IMR-90 (cell line): ENCODE data around the gene ADAMTSL1. TPM values are rescaled to one million over a fixed set of nuclear protein-coding genes. Genes with fewer than 3 reads are reported as not detected.

ENCODE experiments used
- ATAC-seq: fragments of 200-7000 bp; cut with Tn5 transposase; 2 replicates; pipeline ENCODE4 v1.9.1; 2020; ENCODE audit warnings: low read depth, mild to moderate bottlenecking, moderate library complexity
- BruUV-seq: library from RNA; stranded (reverse); fragments of 400-500 nt; replicated peaks from 2 replicates; lab custom pipeline; 2021; lab: Mats Ljungman, UMichigan
- CTCF ChIA-PET: fragments of 300-600 bp; formaldehyde crosslinking; extraction: SDS; loops from one replicate; lab custom pipeline; 2021; ENCODE audit warnings: antibody characterized with exemption; lab: Yijun Ruan, JAX
- POLR2A ChIA-PET: fragments of 300-600 bp; sonication (Branson Sonifier 250); formaldehyde crosslinking; loops from one replicate; lab custom pipeline; 2022; ENCODE audit warnings: antibody characterized with exemption; ENCODE audit not compliant: unreplicated experiment; lab: Charles Lee
- DNase-seq: peaks from one replicate; pipeline ENCODE4 v3.0.0; 2013
- H2AFZ ChIP-seq: replicated peaks from 2 replicates; pipeline ENCODE3; 2013; ENCODE audit warnings: low read length, mild to moderate bottlenecking; ENCODE audit not compliant: poor library complexity
- H2AK5ac ChIP-seq: 2 replicates; pipeline ENCODE4 v1.6.1; 2013; ENCODE audit warnings: low read depth, low read length, inconsistent platforms
- H2AK9ac ChIP-seq: replicated peaks from 2 replicates; pipeline ENCODE3; 2013; ENCODE audit warnings: mild to moderate bottlenecking, low read depth, low read length, moderate library complexity; ENCODE audit not compliant: poor library complexity
- H2BK120ac ChIP-seq: 2 replicates; pipeline ENCODE4 v1.6.1; 2013; ENCODE audit warnings: low read depth, low read length, inconsistent platforms
- H2BK15ac ChIP-seq: 3 replicates; pipeline ENCODE4 v1.6.1; 2013; ENCODE audit warnings: low read depth, low read length, inconsistent platforms
- H2BK20ac ChIP-seq: 2 replicates; pipeline ENCODE4 v1.6.1; 2013; ENCODE audit warnings: low read depth, mild to moderate bottlenecking, inconsistent platforms, low read length, moderate library complexity
- H2BK5ac ChIP-seq: 2 replicates; pipeline ENCODE4 v1.6.1; 2013; ENCODE audit warnings: mild to moderate bottlenecking, low read depth, low read length, inconsistent platforms; ENCODE audit not compliant: poor library complexity, severe bottlenecking
- H3K14ac ChIP-seq: replicated peaks from 2 replicates; pipeline ENCODE4 v1.6.1; 2013; ENCODE audit warnings: low read depth, low read length, inconsistent platforms
- H3K18ac ChIP-seq: 2 replicates; pipeline ENCODE4 v1.6.1; 2013; ENCODE audit warnings: low read depth, low read length, control low read depth
- H3K23ac ChIP-seq: 2 replicates; pipeline ENCODE4 v1.6.1; 2013; ENCODE audit warnings: low read depth, low read length, inconsistent platforms
- H3K27ac ChIP-seq: 2 replicates; pipeline ENCODE4 v1.5.1; 2013; ENCODE audit warnings: mild to moderate bottlenecking, control low read depth, low read length; ENCODE audit not compliant: insufficient read depth
- H3K27me3 ChIP-seq: 2 replicates; pipeline ENCODE4 v1.6.1; 2013; ENCODE audit warnings: low read length; ENCODE audit not compliant: control insufficient read depth, insufficient read depth
- H3K36me3 ChIP-seq: 2 replicates; pipeline ENCODE4 v1.6.1; 2013; ENCODE audit warnings: low read length, mixed read lengths; ENCODE audit not compliant: control insufficient read depth, insufficient read depth
- H3K4ac ChIP-seq: 2 replicates; pipeline ENCODE4 v1.6.1; 2013; ENCODE audit warnings: low read depth, low read length, inconsistent platforms
- H3K4me1 ChIP-seq: 2 replicates; pipeline ENCODE4 v1.6.1; 2013; ENCODE audit warnings: low read length, mixed read lengths; ENCODE audit not compliant: control insufficient read depth, insufficient read depth
- H3K4me2 ChIP-seq: 2 replicates; pipeline ENCODE4 v1.6.1; 2013; ENCODE audit warnings: low read depth, mild to moderate bottlenecking, control low read depth, low read length, moderate library complexity
- H3K4me3 ChIP-seq: 2 replicates; pipeline ENCODE4 v1.5.1; 2013; ENCODE audit warnings: low read depth, mild to moderate bottlenecking, control low read depth, low read length, moderate library complexity; ENCODE audit not compliant: insufficient read depth
- H3K56ac ChIP-seq: 2 replicates; pipeline ENCODE4 v1.6.1; 2013; ENCODE audit warnings: low read length, inconsistent platforms; ENCODE audit not compliant: insufficient read depth; ENCODE audit errors: extremely low read depth
- H3K79me1 ChIP-seq, 2 experiments: 2 replicates each; pipeline ENCODE4 v1.6.1; 2013; ENCODE audit warnings: low read length in 2 of 2, inconsistent platforms in 1 of 2, low read depth in 1 of 2
- H3K9ac ChIP-seq: 2 replicates; pipeline ENCODE4 v1.6.1; 2013; ENCODE audit warnings: low read depth, low read length, control low read depth
- H3K9me1 ChIP-seq: 2 replicates; pipeline ENCODE4 v1.6.1; 2013; ENCODE audit warnings: low read length, inconsistent platforms; ENCODE audit not compliant: insufficient read depth
- H3K9me3 ChIP-seq: 2 replicates; pipeline ENCODE4 v1.6.1; 2013; ENCODE audit warnings: low read length; ENCODE audit not compliant: control insufficient read depth, insufficient read depth
- H4K20me1 ChIP-seq: 2 replicates; pipeline ENCODE4 v1.6.1; 2013; ENCODE audit warnings: low read length, inconsistent platforms; ENCODE audit not compliant: insufficient read depth
- H4K5ac ChIP-seq: 2 replicates; pipeline ENCODE4 v1.6.1; 2013; ENCODE audit warnings: mild to moderate bottlenecking, low read depth, low read length, control low read depth
- H4K8ac ChIP-seq, 2 experiments: 2 replicates each; pipeline ENCODE4 v1.6.1; 2013; ENCODE audit warnings: low read depth in 2 of 2, low read length in 2 of 2, control low read depth in 1 of 2, inconsistent platforms in 1 of 2
- H4K91ac ChIP-seq: 2 replicates; pipeline ENCODE4 v1.6.1; 2013; ENCODE audit warnings: low read depth, low read length, inconsistent platforms; ENCODE audit not compliant: insufficient read depth
- BHLHE40 ChIP-seq: fragments of 150-350 bp; IDR thresholded peaks from 2 replicates; pipeline ENCODE4 v1.6.1; 2016; ENCODE audit warnings: mild to moderate bottlenecking, low read depth, low read length
- CEBPB ChIP-seq: IDR thresholded peaks from 2 replicates; pipeline ENCODE4 v1.6.1; 2012; ENCODE audit warnings: low read depth, low read length, improper control_type of control experiment
- FOS ChIP-seq: fragments of 150-350 bp; IDR thresholded peaks from 2 replicates; pipeline ENCODE4 v1.6.1; 2016; ENCODE audit warnings: low read depth, low read length
- MAFK ChIP-seq: IDR thresholded peaks from 2 replicates; pipeline ENCODE4 v1.6.1; 2012; ENCODE audit warnings: low read depth, low read length, improper control_type of control experiment
- MAZ ChIP-seq: IDR thresholded peaks from 2 replicates; pipeline ENCODE4 v1.6.1; 2012; ENCODE audit warnings: low read depth, mild to moderate bottlenecking, low read length, improper control_type of control experiment, moderate library complexity, borderline replicate concordance
- MXI1 ChIP-seq: IDR thresholded peaks from 2 replicates; pipeline ENCODE4 v1.6.1; 2012; ENCODE audit warnings: low read depth, mild to moderate bottlenecking, low read length, moderate library complexity, borderline replicate concordance
- NFE2L2 ChIP-seq: fragments of 150-350 bp; IDR thresholded peaks from 2 replicates; pipeline ENCODE4 v1.6.1; 2016; ENCODE audit warnings: low read depth, mild to moderate bottlenecking, low read length
- RAD21 ChIP-seq: IDR thresholded peaks from 2 replicates; pipeline ENCODE4 v1.6.1; 2012; ENCODE audit warnings: low read length, improper control_type of control experiment
- RCOR1 ChIP-seq: IDR thresholded peaks from 2 replicates; pipeline ENCODE4 v1.6.1; 2012; ENCODE audit warnings: mild to moderate bottlenecking, low read length, improper control_type of control experiment; ENCODE audit not compliant: insufficient replicate concordance
- RFX5 ChIP-seq: IDR thresholded peaks from 2 replicates; pipeline ENCODE4 v1.8.0; 2012; ENCODE audit warnings: low read depth, mild to moderate bottlenecking, low read length, moderate library complexity
- SMC3 ChIP-seq: fragments of 150-350 bp; IDR thresholded peaks from 2 replicates; pipeline ENCODE4 v1.6.1; 2016; ENCODE audit warnings: low read depth, mild to moderate bottlenecking, antibody characterized with exemption, low read length, moderate library complexity
- WGBS, 2 experiments: methylation state at CpG; one replicate each; pipeline versions ENCODE4 v1.1.5 to v1.1.7; 2013; ENCODE audit warnings: missing lambda C conversion rate in 2 of 2; ENCODE audit not compliant: insufficient read length in 1 of 2; ENCODE audit errors: extremely low coverage in 2 of 2; 5-methylcytosine and 5-hydroxymethylcytosine counted together
- dilution Hi-C: fragments of 300-500 bp; cut with HindIII; formaldehyde crosslinking; loops from one replicate; pipeline ENCODE4 v1.14.3; 2018; ENCODE audit warnings: low sequenced_read_pairs; ENCODE audit not compliant: unreplicated experiment
- in situ Hi-C: fragments of 300-500 bp; cut with MboI; formaldehyde crosslinking; loops from 3 replicates; pipeline ENCODE4 v1.14.3; 2019; ENCODE audit warnings: low sequenced_read_pairs, inconsistent platforms, mixed read lengths
- intact Hi-C: fragments of 100-400 bp; cut with micrococcal nuclease; formaldehyde crosslinking; loops from 2 replicates; pipeline ENCODE4 v1.10.0; 2022
- polyA plus RNA-seq, 3 experiments: library from polyadenylated mRNA; depleted of rRNA; stranded (reverse); fragments of >200 nt; gene quantifications; 2 replicates each; pipeline ENCODE4 v1.2.3, GENCODE V29; 2012; ENCODE audit warnings: low replicate concordance in 1 of 3
- total RNA-seq: library from RNA; depleted of rRNA; stranded (reverse); fragments of >200 nt; gene quantifications from 2 replicates; pipeline ENCODE4 v1.2.3, GENCODE V29; 2012
- TF ChIP-seq, protein P1 (sequence below): fragments of 150-350 bp; IDR thresholded peaks from 2 replicates; pipeline ENCODE4 v1.6.1; 2017; ENCODE audit warnings: mild to moderate bottlenecking, antibody characterized with exemption, low read length, low read depth
- TF ChIP-seq, protein P2 (sequence below): conservative IDR thresholded peaks from 2 replicates; pipeline ENCODE4 v1.5.1; 2012; ENCODE audit warnings: mild to moderate bottlenecking, low read depth, low read length, improper control_type of control experiment
- TF ChIP-seq, protein P3 (sequence below): fragments of 150-350 bp; IDR thresholded peaks from 2 replicates; pipeline ENCODE4 v1.6.1; 2016; ENCODE audit warnings: low read depth, mild to moderate bottlenecking, low read length, moderate library complexity, borderline replicate concordance

The ADAMTSL1 gene
- total and polyA plus RNA-seq, 2 of the 4 experiments (the other 2 are of a cell fraction), result 38.2 to 62.2 TPM

DNA sequence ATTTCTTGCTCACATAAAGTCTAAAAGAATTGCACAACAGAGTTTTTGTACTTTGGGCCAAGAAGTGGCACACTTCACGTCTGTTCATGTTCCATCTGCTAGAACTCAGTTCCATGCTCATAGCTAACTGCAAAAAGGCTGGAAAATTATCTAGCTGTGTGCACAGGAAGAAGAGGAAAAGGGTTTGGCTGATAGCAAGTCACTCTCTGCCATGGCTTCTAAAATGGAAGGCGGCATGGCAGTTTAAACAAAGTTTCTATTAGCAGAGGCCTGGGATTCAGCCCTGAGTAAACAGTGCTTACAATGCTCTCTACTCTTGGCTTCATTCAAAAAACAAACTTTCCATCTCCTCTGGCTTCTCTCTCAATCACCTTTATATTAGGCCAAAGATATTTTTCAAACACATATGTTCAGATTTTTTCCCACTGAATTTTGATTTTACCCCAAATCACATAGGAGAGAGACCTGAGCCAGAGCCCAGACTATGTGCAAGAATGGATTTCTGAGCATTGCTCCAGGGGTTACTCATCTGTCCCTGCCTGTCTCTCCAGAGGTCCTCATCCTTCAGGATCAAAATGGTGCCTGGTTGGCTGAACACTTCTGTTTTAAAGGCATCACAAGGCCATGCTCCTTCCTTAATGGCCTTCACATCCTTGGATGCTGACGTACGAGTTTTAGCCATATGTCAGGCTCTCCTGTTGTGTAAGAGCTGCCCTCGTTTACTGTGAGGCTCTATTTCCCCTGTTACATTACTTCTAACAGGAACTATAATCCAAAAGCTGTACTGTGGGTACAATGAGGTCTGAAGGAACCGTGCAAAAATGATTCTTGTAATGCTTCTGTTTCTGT is 332.5 kb downstream of the ADAMTSL1 start:
- H3K4me2 ChIP-seq, result no peak overlapping the region
- POLR2A ChIA-PET, result no interaction called here
- DNase-seq, result no peak

More for the DNA sequence above, 332.5 kb downstream of the ADAMTSL1 start:
- no peak overlapping the region for H2BK15ac ChIP-seq
- no peak overlapping the region for H2AFZ ChIP-seq
- H3K27ac ChIP-seq, result no peak overlapping the region
- H3K18ac ChIP-seq, result no peak overlapping the region
- no peak overlapping the region for H3K4me3 ChIP-seq
- no peak overlapping the region for H3K4ac ChIP-seq
- H3K9ac ChIP-seq, result no peak overlapping the region
- 68% methylated on average over 2 of the region's 6 CpGs; no CpG with 5 or more reads in 1 of the 2 experiments for WGBS, 2 experiments
- no peak overlapping the region for H2BK20ac ChIP-seq
- BruUV-seq, result no TSS peak
- dilution Hi-C loops (no loop called here), in situ Hi-C loops (no loop called here), intact Hi-C loops (no loop called here)
- no peak overlapping the region for H2AK9ac ChIP-seq
- no peaks in the 10 kb centered on the region for H3K27me3 ChIP-seq
- ATAC-seq, result no peak
- H4K5ac ChIP-seq, result no peak overlapping the region
- CTCF ChIA-PET, result no interaction called here
- H3K4me1 ChIP-seq, result no peaks in the 10 kb centered on the region
- no peaks in the 10 kb centered on the region for H3K9me3 ChIP-seq
- H4K91ac ChIP-seq, result no peak overlapping the region
- no peak overlapping the region for H2BK5ac ChIP-seq
- TF ChIP-seq RFX5, result no peak
- TF ChIP-seq, protein P1, sequence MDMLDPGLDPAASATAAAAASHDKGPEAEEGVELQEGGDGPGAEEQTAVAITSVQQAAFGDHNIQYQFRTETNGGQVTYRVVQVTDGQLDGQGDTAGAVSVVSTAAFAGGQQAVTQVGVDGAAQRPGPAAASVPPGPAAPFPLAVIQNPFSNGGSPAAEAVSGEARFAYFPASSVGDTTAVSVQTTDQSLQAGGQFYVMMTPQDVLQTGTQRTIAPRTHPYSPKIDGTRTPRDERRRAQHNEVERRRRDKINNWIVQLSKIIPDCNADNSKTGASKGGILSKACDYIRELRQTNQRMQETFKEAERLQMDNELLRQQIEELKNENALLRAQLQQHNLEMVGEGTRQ, result no peak
- TF ChIP-seq, protein P2, sequence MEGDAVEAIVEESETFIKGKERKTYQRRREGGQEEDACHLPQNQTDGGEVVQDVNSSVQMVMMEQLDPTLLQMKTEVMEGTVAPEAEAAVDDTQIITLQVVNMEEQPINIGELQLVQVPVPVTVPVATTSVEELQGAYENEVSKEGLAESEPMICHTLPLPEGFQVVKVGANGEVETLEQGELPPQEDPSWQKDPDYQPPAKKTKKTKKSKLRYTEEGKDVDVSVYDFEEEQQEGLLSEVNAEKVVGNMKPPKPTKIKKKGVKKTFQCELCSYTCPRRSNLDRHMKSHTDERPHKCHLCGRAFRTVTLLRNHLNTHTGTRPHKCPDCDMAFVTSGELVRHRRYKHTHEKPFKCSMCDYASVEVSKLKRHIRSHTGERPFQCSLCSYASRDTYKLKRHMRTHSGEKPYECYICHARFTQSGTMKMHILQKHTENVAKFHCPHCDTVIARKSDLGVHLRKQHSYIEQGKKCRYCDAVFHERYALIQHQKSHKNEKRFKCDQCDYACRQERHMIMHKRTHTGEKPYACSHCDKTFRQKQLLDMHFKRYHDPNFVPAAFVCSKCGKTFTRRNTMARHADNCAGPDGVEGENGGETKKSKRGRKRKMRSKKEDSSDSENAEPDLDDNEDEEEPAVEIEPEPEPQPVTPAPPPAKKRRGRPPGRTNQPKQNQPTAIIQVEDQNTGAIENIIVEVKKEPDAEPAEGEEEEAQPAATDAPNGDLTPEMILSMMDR, result no peak
- TF ChIP-seq NFE2L2, result no peak
- no peak for TF ChIP-seq RAD21
- TF ChIP-seq MAFK, result no peak
- TF ChIP-seq BHLHE40, result no peak
- TF ChIP-seq MAZ, result no peak
- no peak for TF ChIP-seq MXI1
- TF ChIP-seq CEBPB, result no peak
- TF ChIP-seq RCOR1, result no peak
- TF ChIP-seq, protein P3, sequence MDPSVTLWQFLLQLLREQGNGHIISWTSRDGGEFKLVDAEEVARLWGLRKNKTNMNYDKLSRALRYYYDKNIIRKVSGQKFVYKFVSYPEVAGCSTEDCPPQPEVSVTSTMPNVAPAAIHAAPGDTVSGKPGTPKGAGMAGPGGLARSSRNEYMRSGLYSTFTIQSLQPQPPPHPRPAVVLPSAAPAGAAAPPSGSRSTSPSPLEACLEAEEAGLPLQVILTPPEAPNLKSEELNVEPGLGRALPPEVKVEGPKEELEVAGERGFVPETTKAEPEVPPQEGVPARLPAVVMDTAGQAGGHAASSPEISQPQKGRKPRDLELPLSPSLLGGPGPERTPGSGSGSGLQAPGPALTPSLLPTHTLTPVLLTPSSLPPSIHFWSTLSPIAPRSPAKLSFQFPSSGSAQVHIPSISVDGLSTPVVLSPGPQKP, result no peak
- no peak for TF ChIP-seq SMC3
- no peak for TF ChIP-seq FOS
- no peaks in the 10 kb centered on the region for H3K79me1 ChIP-seq
- H3K9me1 ChIP-seq, result 0 out of 2 replicates have a peak, but pooled peaks cover 3% of the 10 kb centered on the region
- H2BK120ac ChIP-seq, result no peak overlapping the region
- H2AK5ac ChIP-seq, result no peak overlapping the region
- H3K23ac ChIP-seq, result no peak overlapping the region
- no peak overlapping the region for H3K56ac ChIP-seq
- no peaks in the 10 kb centered on the region for H4K20me1 ChIP-seq
- no peak overlapping the region for H3K14ac ChIP-seq
- no peaks in the 10 kb centered on the region for H3K36me3 ChIP-seq
- H4K8ac ChIP-seq, result no peak overlapping the region
